GM19328 (cell line): ENCODE data around the gene CRELD2.

Experiments
- ATAC-seq: cut with Tn5 transposase; IDR thresholded peaks from one replicate; pipeline ENCODE4 v1.9.1; 2021; ENCODE audit warnings: mild to moderate bottlenecking, moderate library complexity; ENCODE audit not compliant: unreplicated experiment

The CRELD2 gene, protein sequence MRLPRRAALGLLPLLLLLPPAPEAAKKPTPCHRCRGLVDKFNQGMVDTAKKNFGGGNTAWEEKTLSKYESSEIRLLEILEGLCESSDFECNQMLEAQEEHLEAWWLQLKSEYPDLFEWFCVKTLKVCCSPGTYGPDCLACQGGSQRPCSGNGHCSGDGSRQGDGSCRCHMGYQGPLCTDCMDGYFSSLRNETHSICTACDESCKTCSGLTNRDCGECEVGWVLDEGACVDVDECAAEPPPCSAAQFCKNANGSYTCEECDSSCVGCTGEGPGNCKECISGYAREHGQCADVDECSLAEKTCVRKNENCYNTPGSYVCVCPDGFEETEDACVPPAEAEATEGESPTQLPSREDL

DNA sequence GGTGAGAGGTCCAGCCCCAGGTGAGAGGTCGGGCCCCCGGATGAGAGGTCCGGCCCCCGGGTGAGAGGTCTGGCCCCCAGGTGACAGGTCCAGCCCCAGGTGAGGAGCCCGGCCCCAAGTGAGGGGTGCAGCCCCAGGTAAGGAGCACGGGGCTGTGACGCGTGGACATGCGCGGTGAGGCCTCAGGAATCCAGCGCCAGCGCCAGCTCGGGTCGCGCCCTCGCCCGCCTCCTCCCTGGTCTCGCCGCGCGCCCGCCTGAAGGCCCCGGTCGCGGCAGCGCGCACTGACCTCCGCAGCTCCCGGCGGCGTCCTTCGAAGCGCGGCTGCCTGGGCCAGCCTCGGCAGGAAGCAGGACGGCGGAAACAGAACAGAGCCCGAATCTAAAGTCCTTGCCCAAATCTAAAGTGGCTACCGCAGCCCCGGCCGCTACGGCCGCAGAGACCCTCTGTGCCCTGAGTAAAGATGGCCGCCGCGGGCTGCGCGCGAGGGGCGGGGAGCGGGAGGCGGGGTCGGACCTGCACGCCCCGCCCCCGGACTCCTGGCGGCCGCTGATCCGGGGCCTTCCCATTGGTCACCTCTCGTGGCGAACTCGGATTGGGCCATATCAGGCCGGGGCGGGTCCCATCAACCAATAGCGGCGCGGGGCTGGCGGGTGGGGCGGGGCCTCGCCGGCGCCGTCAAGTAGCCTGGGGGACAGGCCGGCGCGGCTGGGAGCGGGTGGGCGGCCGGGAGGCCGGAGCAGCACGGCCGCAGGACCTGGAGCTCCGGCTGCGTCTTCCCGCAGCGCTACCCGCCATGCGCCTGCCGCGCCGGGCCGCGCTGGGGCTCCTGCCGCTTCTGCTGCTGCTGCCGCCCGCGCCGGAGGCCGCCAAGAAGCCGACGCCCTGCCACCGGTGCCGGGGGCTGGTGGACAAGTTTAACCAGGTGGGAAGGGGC, at the start of gene CRELD2, which contains the start of gene ALG12:
CRELD2 (plus strand) TSS at position 661 of the 937 bp plus-strand sequence; CDS start at position 797, 136 bp downstream.
ALG12 (minus strand) TSS at position 465 of the 937 bp plus-strand sequence. CDS start 4,673 bp downstream, outside the sequence.
- ATAC-seq, result peak; percentile 89

GRCh38 chr22:49869086-49869830, 49.2 kb upstream of the CRELD2 start:
- no peak for ATAC-seq

DNA sequence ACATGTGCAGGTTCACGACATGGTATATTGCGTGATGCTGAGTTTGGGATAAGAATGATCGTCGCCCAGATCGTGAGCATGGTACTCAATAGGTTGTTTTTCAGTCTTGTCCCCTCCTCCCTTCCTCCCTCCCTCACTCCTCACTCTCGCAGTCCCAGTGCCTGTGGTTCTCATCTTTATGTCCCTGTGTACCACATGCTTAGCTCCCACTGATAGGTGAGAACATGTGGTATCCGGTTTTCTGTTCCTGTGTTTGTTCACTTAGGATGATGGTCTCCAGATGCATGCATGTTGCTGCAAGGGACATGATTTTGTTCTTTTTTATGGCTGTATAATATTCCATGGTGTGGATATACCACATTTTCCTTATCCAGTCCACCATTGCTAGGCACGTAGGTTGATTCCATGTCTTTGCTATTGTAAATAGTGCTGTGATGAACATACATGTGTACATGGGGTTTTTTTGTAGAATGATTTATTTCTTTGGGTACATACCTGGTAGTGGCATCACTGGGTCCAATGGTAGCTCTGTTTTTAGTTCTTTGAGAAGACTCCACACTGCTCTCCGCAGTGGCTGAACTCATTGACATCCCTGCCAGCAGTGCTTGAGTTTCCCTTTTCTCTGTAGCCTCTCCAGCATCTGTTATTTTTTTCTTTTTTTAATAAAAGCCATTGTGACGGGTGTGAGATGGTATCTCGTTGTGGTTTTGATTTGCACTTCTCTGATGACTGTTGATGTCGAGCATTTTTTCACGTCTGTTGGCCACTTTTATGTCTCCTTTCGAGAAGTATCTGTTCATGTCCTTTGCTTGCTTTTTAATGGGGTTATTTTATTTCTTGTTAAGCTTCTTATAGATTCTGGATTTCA, 48.4 kb upstream of the CRELD2 start:
- no peak for ATAC-seq

- ATAC-seq, result no peak
These were observed 47.0 kb upstream of the CRELD2 start for GRCh38 chr22:49871482-49871881.

GRCh38 chr22:49872347-49872746, 46.1 kb upstream of the CRELD2 start:
- ATAC-seq, result no peak

- ATAC-seq, result no peak
These were observed 45.0 kb upstream of the CRELD2 start for GRCh38 chr22:49873228-49873940.

GRCh38 chr22:49877642-49878041, 40.8 kb upstream of the CRELD2 start:
- no peak for ATAC-seq

GRCh38 chr22:49878206-49878605, 40.2 kb upstream of the CRELD2 start:
- ATAC-seq, result no peak

DNA sequence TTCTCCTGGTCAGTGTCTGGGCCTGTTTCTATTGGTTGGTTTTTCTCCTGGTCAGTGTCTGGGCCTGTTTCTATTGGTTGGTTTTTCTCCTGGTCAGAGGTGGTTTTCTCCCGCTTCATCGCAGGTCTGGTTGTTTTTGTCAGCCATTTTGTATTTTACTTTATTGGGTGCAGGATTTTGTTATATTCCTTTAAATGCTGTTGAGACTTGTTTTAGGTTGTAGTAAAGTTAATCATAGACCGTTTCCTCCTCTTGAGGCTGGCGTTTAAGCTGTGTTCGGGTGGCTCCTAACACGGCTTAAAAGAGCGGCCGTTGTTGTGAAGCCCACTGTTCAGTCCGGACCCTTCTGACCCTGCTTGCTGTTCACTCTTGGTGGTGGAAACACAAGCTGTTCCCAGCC, 38.6 kb upstream of the CRELD2 start:
- ATAC-seq, result no peak

DNA sequence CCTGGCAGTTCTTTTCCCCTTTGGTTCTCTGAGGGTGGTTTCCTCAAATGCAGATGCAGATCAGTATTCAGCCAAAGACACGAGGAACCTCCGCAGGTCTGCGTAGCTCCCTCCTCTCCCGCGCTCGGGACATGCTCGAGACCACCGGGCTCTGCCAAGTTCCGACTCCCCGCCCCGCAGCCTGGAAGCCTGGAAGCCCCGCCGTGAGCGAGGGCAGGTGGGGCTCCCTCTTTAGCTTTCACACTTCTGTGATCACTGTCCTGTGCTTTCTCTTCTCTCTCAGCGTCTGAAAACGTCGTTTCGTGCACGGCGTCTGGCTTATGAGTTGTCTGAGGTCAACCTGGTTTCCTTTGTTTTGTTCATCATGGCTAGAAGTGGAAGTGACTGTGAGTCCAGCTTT, 38.2 kb upstream of the CRELD2 start:
- ATAC-seq, result no peak

DNA sequence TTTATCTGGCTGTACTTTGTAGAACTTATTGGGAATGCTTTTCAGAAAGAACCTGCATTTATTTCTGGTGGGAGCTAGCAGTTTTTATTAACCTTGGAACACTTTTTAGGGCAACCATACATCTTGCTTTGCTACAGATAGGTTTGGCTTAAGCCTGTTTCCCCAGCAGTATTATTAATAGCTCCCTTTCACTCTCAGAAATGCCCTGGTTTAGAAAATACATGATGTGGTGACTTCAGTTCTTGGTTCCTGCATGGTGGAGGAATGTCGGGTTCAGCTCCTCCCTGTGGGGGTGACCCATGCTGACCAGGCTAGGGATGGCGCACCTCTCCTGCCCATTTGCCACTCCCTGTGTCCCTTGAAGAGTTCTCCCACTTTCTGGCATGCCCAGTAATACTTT, 36.6 kb upstream of the CRELD2 start:
- ATAC-seq, result no peak

GRCh38 chr22:49882519-49883293, 35.7 kb upstream of the CRELD2 start:
- ATAC-seq, result no peak

GRCh38 chr22:49883294-49883640, 35.2 kb upstream of the CRELD2 start:
- no peak for ATAC-seq

DNA sequence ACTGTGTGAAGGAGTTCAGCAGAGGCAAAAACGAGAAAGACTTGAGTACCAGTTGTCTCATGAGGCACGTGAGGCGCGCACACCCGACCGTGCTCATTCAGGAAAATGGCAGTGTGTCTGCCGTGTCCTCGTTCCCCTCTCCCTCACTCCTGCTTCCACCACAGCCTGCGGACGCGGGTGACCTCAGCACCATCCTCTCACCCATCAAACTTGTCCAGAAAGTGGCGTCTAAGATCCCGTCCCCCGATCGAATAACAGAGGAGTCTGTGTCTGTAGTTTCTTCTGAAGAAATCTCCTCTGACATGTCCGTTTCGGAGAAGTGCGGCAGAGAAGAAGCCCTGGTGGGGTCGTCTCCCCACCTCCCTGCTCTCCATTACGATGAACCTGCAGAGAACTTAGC, 34.4 kb upstream of the CRELD2 start:
- ATAC-seq, result no peak

DNA sequence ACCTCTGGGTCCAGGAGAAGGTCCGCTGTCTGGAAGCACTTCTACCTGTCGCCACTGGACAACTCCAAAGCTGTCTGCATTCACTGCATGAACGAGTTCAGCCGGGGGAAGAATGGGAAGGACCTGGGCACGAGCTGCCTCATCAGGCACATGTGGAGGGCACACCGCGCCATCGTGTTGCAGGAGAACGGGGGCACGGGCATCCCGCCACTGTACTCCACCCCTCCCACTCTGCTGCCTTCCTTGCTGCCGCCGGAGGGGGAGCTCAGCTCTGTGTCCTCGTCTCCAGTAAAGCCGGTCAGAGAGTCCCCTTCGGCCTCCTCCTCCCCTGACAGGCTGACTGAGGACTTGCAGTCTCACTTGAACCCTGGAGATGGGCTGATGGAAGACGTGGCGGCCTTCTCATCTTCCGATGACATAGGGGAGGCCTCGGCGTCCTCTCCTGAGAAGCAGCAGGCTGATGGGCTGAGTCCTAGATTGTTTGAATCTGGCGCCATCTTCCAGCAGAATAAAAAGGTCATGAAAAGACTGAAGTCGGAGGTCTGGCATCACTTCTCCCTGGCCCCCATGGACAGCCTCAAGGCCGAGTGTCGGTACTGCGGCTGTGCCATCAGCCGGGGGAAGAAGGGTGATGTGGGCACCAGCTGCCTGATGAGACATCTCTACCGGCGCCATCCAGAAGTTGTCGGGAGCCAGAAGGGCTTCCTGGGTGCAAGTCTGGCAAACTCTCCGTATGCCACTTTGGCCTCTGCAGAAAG, 33.8 kb upstream of the CRELD2 start:
- no peak for ATAC-seq

DNA sequence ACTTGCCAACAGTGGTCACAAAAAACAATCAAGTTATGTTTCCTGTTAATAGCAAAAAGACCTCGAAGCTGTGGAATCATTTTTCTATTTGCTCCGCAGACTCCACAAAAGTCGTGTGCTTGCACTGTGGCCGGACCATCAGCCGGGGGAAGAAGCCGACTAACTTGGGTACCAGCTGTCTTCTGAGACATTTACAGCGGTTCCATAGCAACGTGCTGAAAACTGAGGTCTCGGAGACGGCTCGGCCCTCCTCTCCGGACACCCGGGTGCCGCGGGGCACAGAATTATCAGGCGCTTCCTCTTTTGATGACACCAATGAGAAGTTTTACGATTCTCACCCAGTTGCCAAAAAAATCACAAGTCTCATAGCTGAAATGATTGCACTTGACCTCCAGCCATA, 33.2 kb upstream of the CRELD2 start:
- ATAC-seq, result no peak

- no peak for ATAC-seq
These were observed 32.6 kb upstream of the CRELD2 start for GRCh38 chr22:49885881-49886280.
